CD4-positive, alpha-beta T cell treated with Interleukin-15 for 4 hours (primary cell): ENCODE measurements around the gene DCTN3.

Experiments used
- DNase-seq: peaks from one replicate; pipeline ENCODE4 v3.0.0-alpha.2; 2020; ENCODE audit warnings: low spot score

Gene DCTN3

DNA sequence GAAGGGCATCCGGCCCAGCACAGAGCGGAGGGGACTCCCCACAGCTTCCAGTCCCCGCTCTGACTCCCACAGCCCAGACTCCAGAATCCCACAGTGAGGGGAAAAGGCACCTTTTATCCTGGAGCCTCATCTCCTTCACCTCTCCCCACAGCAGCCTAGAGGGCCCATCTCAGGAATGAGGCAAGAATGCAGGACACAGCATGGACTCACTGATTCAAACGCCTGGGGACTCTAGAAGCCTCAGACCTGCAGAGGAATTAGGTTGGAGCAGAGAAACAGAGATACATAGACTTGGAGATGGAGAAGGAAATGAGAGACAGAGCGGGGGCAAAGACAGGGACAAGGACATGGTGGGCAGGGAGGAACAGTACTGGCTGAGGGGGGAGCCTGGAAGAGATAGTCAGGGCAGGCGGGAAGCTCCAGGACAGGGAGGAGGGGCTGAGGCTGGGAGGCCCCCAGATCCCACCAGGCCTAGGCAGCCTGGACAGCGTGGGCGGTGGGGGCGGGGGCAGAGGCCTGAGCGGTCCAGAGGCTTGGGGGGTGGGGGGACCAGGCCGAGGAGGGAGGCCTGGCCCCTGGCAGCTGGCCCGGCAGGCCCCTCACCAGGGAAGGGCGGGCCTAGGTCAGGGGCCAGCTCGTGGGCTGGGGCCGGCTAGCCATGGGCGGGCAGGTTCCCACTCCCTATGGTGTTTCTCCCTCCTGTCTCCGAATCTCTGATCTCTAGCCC lies 46.5 kb downstream of the DCTN3 start:
- DNase-seq = no peak

DNA sequence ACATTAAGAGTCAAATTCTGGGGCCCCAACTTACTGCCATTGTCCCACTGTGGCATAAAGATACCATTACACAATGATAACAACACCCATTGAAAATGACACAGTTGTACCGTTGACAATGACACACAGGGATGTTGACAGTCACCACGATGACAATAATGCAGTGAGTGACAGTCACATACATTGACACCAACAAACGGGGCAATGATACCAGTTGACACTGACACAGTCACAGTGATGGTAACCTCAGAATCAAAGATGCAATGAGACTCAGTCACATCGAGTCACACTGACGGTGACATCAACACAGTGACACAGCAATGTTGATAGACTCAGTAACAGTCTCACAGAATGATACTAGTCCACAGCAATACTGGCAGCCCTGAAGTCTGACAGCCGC lies 47.7 kb downstream of the DCTN3 start:
- no peak for DNase-seq

DNA sequence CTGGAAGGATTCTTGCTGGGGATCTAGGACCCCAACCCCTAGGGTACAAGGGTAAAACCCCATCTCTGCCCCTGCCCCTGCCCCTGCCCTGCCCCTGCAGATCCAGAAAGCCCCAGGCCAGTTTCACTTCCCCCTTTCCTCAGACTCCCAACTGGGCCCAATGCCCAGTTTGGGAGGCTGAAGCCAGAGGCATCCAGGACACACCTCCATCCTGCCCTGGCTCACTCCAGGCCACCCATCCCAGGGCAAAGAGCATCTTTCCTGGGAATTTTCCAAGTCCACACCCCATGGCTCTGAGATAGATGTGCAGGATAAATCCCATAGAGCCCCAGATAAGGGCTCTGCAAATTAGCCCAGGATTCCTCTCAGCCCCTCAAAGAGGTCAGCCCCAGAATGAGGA lies 48.2 kb downstream of the DCTN3 start:
- no peak for DNase-seq

DNA sequence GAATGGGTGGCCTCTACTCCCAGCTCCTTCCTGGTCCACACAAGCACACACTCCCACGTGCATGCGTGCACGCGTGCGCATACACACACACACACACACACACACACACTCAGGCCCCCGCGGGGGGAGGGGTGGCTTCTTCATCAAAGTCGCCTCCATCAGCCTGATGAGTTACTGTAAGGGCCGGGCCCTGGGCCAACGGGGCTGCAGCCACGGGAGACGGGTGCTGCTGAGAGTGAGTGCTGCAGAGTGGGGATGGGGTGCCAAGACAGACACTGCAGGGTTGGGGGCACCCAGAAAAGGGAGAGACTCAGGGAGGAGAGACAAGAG lies 48.8 kb downstream of the DCTN3 start:
- no peak for DNase-seq

DNA sequence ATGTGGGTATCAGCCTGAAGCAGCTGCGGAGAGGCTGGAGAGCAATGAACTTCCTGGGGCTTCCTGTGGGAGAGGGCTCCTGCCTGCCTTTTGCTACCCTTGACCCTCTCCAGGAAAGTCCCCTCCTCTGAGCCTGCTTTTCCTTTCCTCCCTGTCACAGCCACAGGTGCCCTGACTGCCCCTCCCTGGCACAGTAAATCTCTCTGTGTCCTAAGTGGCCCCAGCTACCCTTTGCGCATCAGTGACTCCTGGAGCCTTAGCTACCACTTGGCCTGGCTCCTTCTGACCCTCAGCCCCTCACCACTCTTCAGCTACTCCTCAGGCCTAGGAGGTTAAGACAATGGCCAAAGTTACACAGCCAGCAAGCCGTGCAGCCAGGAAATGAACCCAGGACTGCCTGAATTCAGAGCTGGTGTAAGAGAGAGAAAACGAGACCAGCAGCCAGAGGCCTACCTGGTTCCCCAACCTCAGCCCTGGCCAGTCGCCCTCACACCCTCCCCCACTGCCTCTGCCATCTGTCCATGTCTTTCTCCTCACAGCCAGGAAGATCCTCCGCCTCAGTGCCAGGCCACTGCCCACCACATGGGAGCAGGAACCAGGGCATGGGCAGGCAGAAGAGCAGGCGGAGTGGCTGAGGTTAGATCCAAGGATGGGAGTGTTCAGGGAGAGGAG lies 49.4 kb downstream of the DCTN3 start:
- DNase-seq = no peak

DNA sequence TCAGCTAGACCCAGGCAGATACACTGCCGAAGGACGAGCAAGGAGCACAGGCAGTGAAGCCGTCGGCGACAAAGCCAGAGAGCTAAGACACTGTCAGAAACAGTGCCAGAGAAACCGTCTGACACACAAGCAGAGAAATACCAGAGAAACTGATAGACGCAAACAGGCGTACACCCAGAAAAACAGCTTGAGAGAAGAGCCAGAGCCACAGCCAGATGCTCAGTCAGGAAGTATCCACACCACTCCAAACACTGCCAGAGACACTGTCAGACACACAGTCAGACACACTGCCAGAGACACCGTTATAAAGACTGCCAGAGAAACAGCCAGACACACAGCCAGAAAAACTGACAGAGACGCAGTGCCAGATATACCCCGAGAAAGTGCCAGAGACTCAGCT lies 49.9 kb downstream of the DCTN3 start:
- no peak for DNase-seq

DNA sequence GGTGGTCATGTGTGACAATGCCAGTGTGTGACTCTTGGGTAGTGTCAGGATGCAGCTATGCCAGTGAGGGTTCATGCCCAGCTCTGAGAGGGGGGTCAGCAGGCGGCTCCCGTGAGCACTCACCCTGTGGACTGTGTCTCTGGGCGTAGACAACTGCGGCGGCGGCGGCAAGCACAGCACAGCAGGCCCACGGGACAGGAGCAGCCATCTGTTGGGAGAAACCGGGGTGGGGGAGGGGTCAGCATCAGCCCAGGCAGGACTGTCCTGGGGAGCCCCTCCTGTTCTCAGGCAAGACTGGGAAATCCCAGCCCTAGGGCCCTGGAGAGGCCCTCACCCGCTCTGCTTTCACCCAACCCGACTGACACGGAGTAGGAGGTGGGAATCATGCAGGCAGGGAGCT lies 51.5 kb downstream of the DCTN3 start:
- DNase-seq = no peak

DNA sequence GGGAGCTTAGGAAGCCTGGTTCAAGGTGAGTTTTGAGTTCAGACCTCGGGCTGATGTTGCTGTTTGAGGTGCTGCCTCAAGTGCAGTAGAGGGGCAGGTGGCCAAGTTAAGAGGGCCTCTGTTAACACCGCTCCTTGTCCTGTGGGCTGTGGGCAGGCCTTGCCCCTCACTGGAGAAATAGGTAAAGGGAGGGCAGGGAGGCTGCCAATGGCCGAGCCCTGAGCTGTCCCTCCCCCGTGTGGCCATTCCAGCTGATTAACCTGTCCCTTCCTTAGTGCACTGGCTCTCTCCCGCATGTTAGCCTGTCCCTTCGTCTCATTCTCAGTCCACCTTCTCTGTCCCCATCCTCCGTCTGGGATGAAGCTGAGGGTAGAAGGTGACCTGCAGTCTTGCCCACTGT lies 52.2 kb downstream of the DCTN3 start:
- no peak for DNase-seq

DNA sequence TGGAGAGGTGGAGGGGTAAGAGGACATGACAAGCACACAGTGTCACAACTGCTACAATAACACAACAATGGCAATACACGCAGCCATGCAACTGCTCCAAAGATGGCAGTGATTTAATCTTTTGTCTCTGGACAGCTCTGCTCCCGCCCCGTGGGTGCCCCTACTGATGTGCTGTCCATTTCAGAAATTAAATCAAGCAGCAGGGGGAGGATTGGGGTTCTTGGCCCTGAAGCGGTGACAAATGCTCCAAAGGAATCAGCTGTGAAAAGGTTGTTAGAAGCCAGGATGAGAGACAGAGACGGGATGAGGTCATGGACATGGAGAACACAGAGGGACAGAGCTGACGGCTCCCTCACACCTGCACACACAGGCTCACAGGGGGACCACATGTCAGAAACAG lies 53.3 kb downstream of the DCTN3 start:
- DNase-seq = no peak

DNA sequence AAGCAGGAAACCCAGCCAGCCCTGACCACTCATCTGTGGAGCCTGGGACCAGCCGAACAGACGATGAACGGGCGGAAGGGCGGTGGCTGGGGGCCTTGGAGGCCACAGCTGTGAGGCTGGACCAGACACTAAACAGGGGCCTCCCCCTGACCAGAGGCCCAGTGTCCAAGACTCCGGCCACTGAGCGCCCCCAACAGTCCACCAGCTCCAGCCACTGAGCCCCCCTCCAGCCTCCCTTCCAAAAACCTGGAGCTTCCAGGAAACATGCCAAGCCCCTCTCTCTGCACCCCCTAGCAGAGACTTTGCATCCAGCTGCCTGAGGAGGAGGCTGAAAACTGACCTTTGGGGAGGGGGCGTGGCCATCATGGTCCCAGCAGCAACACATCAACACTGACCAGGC lies 54.0 kb downstream of the DCTN3 start:
- no peak for DNase-seq

DNA sequence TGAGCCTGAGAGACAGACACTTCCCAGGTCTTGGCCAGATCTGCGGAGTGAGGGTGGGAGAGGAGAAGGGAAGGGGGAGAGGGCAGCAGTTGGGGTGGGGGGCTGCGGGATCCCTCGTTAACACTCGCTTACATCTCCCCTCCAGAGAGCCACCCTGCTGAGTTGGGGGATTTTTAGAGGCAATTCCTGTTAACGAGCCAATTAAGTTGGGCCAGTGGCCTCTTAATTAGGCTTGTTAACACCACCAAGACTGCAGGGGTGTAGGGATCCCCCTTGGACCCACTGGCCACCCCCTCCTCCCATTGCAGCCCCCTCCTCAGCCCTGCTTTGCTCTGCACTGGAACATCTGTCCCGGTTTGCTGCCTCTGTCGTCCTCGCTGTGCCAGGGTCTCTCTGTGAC lies 54.4 kb downstream of the DCTN3 start:
- DNase-seq = no peak

DNA sequence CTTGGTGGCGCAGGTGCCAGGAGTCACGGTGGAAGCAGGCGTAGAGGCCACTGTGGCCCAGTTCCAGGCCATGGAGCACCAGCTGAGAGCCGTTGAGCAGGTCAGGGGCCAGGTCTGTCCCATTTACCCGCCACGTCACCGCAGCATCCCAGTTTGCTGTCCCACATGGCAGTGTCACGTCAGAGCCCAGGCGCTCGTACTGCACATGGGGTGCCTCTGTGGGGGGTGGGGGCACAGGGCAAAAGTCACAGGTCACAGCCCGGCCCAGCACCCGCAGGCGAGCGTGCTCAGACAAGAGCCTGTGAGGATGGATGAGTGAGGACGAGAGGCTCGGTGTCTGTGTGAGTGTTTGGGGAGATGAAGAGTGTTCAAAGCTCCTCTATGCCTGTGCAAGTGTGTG lies 55.7 kb downstream of the DCTN3 start:
- no peak for DNase-seq
